GM23338 (cell line): ENCODE measurements around the gene TULP1. TPM values are rescaled to one million over a fixed set of nuclear protein-coding genes. Genes with fewer than 3 reads are reported as not detected.

Experiments used
- ATAC-seq: fragments of 200-7000 bp; cut with Tn5 transposase; 3 replicates; pipeline ENCODE4 v1.9.1; 2020
- DNase-seq: peaks from one replicate; pipeline ENCODE4 v3.0.0-alpha.2; 2015; ENCODE audit warnings: low spot score
- H2AFZ ChIP-seq: fragments of 200-600 bp; sonication (generic); 2 replicates; pipeline ENCODE4 v1.8.0; 2016; ENCODE audit warnings: antibody characterized with exemption, mild to moderate bottlenecking, moderate library complexity
- H3F3A ChIP-seq: fragments of 200-600 bp; sonication (generic); replicated peaks from 2 replicates; pipeline ENCODE4 v1.8.0; 2017; ENCODE audit warnings: antibody characterized with exemption, mixed run types, low read depth
- H3K27ac ChIP-seq: fragments of 200-600 bp; sonication (generic); 2 replicates; pipeline ENCODE4 v1.6.1; 2016; ENCODE audit warnings: low read depth
- H3K27me3 ChIP-seq: fragments of 200-600 bp; sonication (generic); 2 replicates; pipeline ENCODE4 v1.8.0; 2016; ENCODE audit warnings: mild to moderate bottlenecking, mixed run types, moderate library complexity; ENCODE audit not compliant: insufficient read depth
- H3K36me3 ChIP-seq: fragments of 200-600 bp; sonication (generic); 2 replicates; pipeline ENCODE4 v1.8.0; 2016; ENCODE audit warnings: mild to moderate bottlenecking; ENCODE audit not compliant: insufficient read depth
- H3K4me1 ChIP-seq: fragments of 200-600 bp; sonication (generic); 2 replicates; pipeline ENCODE4 v1.8.0; 2016; ENCODE audit warnings: mild to moderate bottlenecking, moderate library complexity; ENCODE audit not compliant: insufficient read depth
- H3K4me2 ChIP-seq: fragments of 200-600 bp; sonication (generic); 2 replicates; pipeline ENCODE4 v1.7.1; 2017; ENCODE audit warnings: mixed run types
- H3K4me3 ChIP-seq: fragments of 200-600 bp; sonication (generic); 2 replicates; pipeline ENCODE4 v1.6.1; 2016; ENCODE audit warnings: mixed run types
- H3K79me2 ChIP-seq: fragments of 200-600 bp; sonication (generic); replicated peaks from 2 replicates; pipeline ENCODE4 v1.8.0; 2017; ENCODE audit warnings: mild to moderate bottlenecking; ENCODE audit not compliant: insufficient read depth
- H3K9me2 ChIP-seq: fragments of 200-600 bp; sonication (generic); 2 replicates; pipeline ENCODE4 v1.8.0; 2017; ENCODE audit not compliant: insufficient read depth
- H4K20me1 ChIP-seq: fragments of 200-600 bp; sonication (generic); replicated peaks from 2 replicates; pipeline ENCODE4 v1.8.0; 2017; ENCODE audit warnings: mild to moderate bottlenecking; ENCODE audit not compliant: insufficient read depth
- H3K27ac Mint-ChIP-seq: 2 replicates; pipeline ENCODE4 v1.8.0; 2020; ENCODE audit warnings: inconsistent platforms, mild to moderate bottlenecking, moderate library complexity, mixed read lengths
- H3K27me3 Mint-ChIP-seq: 3 replicates; pipeline ENCODE4 v1.8.0; 2022; ENCODE audit warnings: low read depth, mild to moderate bottlenecking, moderate library complexity, mixed read lengths, inconsistent platforms; ENCODE audit not compliant: insufficient read depth, poor library complexity
- H3K36me3 Mint-ChIP-seq: 3 replicates; pipeline ENCODE4 v1.8.0; 2021; ENCODE audit warnings: low read depth, mild to moderate bottlenecking, inconsistent platforms, moderate library complexity, mixed read lengths
- H3K4me1 Mint-ChIP-seq: 3 replicates; pipeline ENCODE4 v1.8.0; 2020; ENCODE audit warnings: mild to moderate bottlenecking, inconsistent platforms, mixed read lengths
- H3K4me3 Mint-ChIP-seq: 3 replicates; pipeline ENCODE4 v1.8.0; 2021; ENCODE audit warnings: moderate library complexity, mild to moderate bottlenecking, inconsistent platforms, mixed read lengths
- H3K9me3 Mint-ChIP-seq: 3 replicates; pipeline ENCODE4 v1.8.0; 2020; ENCODE audit warnings: moderate library complexity, mild to moderate bottlenecking, inconsistent platforms, mixed read lengths
- CREB1 ChIP-seq: fragments of 250-450 bp; sonication (Bioruptor Pico); IDR thresholded peaks from 2 replicates; pipeline ENCODE4 v1.5.0; 2020; ENCODE audit warnings: low read depth, mild to moderate bottlenecking, moderate library complexity
- CTCF ChIP-seq, 2 experiments: fragments of 200-600 bp in 1 of 2; sonication (generic) in 1 of 2; conservative IDR thresholded peaks; 2 replicates each; pipeline versions ENCODE4 v1.5.1 to v1.6.1; 2016 to 2017; ENCODE audit warnings: antibody characterized with exemption in 2 of 2, low read depth in 2 of 2, mild to moderate bottlenecking in 2 of 2, moderate library complexity in 1 of 2
- ETS1 ChIP-seq: IDR thresholded peaks from 2 replicates; pipeline ENCODE4 v1.6.1; 2016; ENCODE audit warnings: antibody characterized with exemption
- EZH2 ChIP-seq: fragments of 200-600 bp; sonication (generic); IDR thresholded peaks from one replicate; pipeline ENCODE4 v1.8.0; 2017; ENCODE audit warnings: antibody characterized with exemption, mild to moderate bottlenecking, low read depth; ENCODE audit not compliant: unreplicated experiment
- EZH2phosphoT487 ChIP-seq: fragments of 200-600 bp; sonication (generic); IDR thresholded peaks from one replicate; pipeline ENCODE4 v1.8.1; 2018; ENCODE audit warnings: antibody characterized with exemption; ENCODE audit not compliant: unreplicated experiment
- JUNB ChIP-seq: IDR thresholded peaks from one replicate; pipeline ENCODE4 v1.6.1; 2016; ENCODE audit warnings: antibody characterized with exemption; ENCODE audit not compliant: unreplicated experiment
- NANOG ChIP-seq: IDR thresholded peaks from 2 replicates; pipeline ENCODE4 v1.6.1; 2016; ENCODE audit warnings: antibody characterized with exemption, borderline replicate concordance
- POLR2AphosphoS5 ChIP-seq: IDR thresholded peaks from 2 replicates; pipeline ENCODE4 v1.6.1; 2016; ENCODE audit warnings: antibody characterized with exemption, low read depth
- REST ChIP-seq: IDR thresholded peaks from one replicate; pipeline ENCODE4 v1.6.1; 2018; ENCODE audit warnings: antibody characterized with exemption; ENCODE audit not compliant: unreplicated experiment
- STAT1 ChIP-seq: IDR thresholded peaks from one replicate; pipeline ENCODE4 v1.6.1; 2016; ENCODE audit warnings: antibody characterized with exemption; ENCODE audit not compliant: unreplicated experiment
- ZNF114 ChIP-seq: fragments of 250-450 bp; sonication (Bioruptor Pico); IDR thresholded peaks from 2 replicates; pipeline ENCODE4 v1.5.0; 2020; ENCODE audit warnings: mild to moderate bottlenecking, moderate library complexity
- ZNF331 ChIP-seq: fragments of 250-450 bp; sonication (Bioruptor Pico); IDR thresholded peaks from 2 replicates; pipeline ENCODE4 v1.5.0; 2020; ENCODE audit warnings: low read depth, mild to moderate bottlenecking, moderate library complexity
- ZNF462 ChIP-seq: fragments of 250-450 bp; sonication (Bioruptor Pico); IDR thresholded peaks from 2 replicates; pipeline ENCODE4 v1.5.0; 2020; ENCODE audit warnings: mild to moderate bottlenecking, moderate library complexity
- polyA plus RNA-seq: library from polyadenylated mRNA; unstranded; fragments of >200 nt; fragmentation: Nextera tagmentation; extraction: Ambion mirVana; gene quantifications from 2 replicates; pipeline ENCODE4 v1.2.1, GENCODE V29; 2016
- total RNA-seq: library from RNA; depleted of rRNA; stranded (reverse); fragments of >200 nt; shearing (Covaris generic); gene quantifications from 2 replicates; pipeline ENCODE4 v1.2.3, GENCODE V29; 2014

The TULP1 gene
- total and polyA plus RNA-seq, 2 experiments from 2014 or later: 3.0 to 3.8 TPM

- no peaks in the 10 kb centered on the region for H3K27me3 ChIP-seq
- 0 out of 2 replicates have a peak, but pooled peaks cover 3% of the 10 kb centered on the region for H3F3A ChIP-seq
- H2AFZ ChIP-seq: no peak overlapping the region
- TF ChIP-seq CREB1 (CRISPR knock-in tag) (no peak), ZNF114 (CRISPR knock-in tag) (no peak), POLR2AphosphoS5 (no peak), EZH2 (no peak), NANOG (no peak), ZNF462 (no peak), ZNF331 (CRISPR knock-in tag) (no peak), ETS1 (no peak), STAT1 (no peak), REST (no peak), JUNB (no peak), CTCF (conservative IDR thresholded peaks at IDR 0.05; ENCODE audit: low read depth in 2 of 2) (no peak), EZH2phosphoT487 (no peak)
- Mint-ChIP-seq H3K4me3 (no peak overlapping the region), H3K36me3 (no peaks in the 10 kb centered on the region), H3K27me3 (peaks cover 10% of the 10 kb centered on the region), H3K4me1 (peaks cover 14% of the 10 kb centered on the region), H3K27ac (no peak overlapping the region), H3K9me3 (no peaks in the 10 kb centered on the region; the same call in 2 of the 3 replicates)
- H3K4me1 ChIP-seq: peaks cover 7% of the 10 kb centered on the region
- H3K79me2 ChIP-seq: no peaks in the 10 kb centered on the region
- no peaks in the 10 kb centered on the region for H3K36me3 ChIP-seq
- ATAC-seq (no peak), DNase-seq (no peak)
- H3K27ac ChIP-seq: no peak overlapping the region
- H3K9me2 ChIP-seq: no peaks in the 10 kb centered on the region
- no peak overlapping the region for H3K4me2 ChIP-seq
- H3K4me3 ChIP-seq: no peak overlapping the region
- H4K20me1 ChIP-seq: no peaks in the 10 kb centered on the region
Measured at GRCh38 chr6:35521235-35521634, 8.5 kb upstream of the TULP1 start.
